Neural cell (in vitro differentiated cells): Measurements from ENCODE around the gene CYBRD1. TPM values are rescaled to one million over a fixed set of nuclear protein-coding genes. Genes with fewer than 3 reads are reported as not detected.

ENCODE experiments used
- H2AFZ ChIP-seq: fragments of 200-600, 300-800 bp; sonication (generic), shearing (Covaris generic); 2 replicates; pipeline ENCODE4 v1.6.0; 2014; ENCODE audit warnings: low read depth, mild to moderate bottlenecking, antibody characterized with exemption, low read length, moderate library complexity
- H3F3A ChIP-seq: fragments of 200-600 bp; shearing (Covaris generic); 2 replicates; pipeline ENCODE4 v1.6.1; 2016; ENCODE audit warnings: mild to moderate bottlenecking, moderate library complexity, mixed read lengths, antibody characterized with exemption, low read length; ENCODE audit not compliant: insufficient read depth, poor library complexity, severe bottlenecking
- H3K27ac ChIP-seq: fragments of 200-600, 300-800 bp; sonication (generic), shearing (Covaris generic); 2 replicates; pipeline ENCODE4 v1.5.1; 2014; ENCODE audit warnings: mild to moderate bottlenecking, low read length, moderate library complexity
- H3K27me3 ChIP-seq: fragments of 300-800, 200-600 bp; sonication (generic), shearing (Covaris generic); 2 replicates; pipeline ENCODE4 v1.6.0; 2014; ENCODE audit warnings: mild to moderate bottlenecking, low read depth, low read length, moderate library complexity; ENCODE audit not compliant: insufficient read depth
- H3K36me3 ChIP-seq: fragments of 300-800, 200-600 bp; sonication (generic), shearing (Covaris generic); 2 replicates; pipeline ENCODE4 v1.5.1; 2014; ENCODE audit warnings: mild to moderate bottlenecking, antibody characterized with exemption, low read length, moderate library complexity; ENCODE audit not compliant: insufficient read depth
- H3K4me2 ChIP-seq: fragments of 300-800, 200-600 bp; sonication (generic), shearing (Covaris generic); 2 replicates; pipeline ENCODE4 v1.6.0; 2014; ENCODE audit warnings: mild to moderate bottlenecking, low read length
- H3K4me3 ChIP-seq: fragments of 300-800, 200-600 bp; sonication (generic), shearing (Covaris generic); 2 replicates; pipeline ENCODE4 v1.5.1; 2014; ENCODE audit warnings: mild to moderate bottlenecking, low read length, moderate library complexity
- H3K79me2 ChIP-seq: fragments of 200-600 bp; shearing (Covaris generic); replicated peaks from 2 replicates; pipeline ENCODE4 v1.6.0; 2014; ENCODE audit warnings: mild to moderate bottlenecking, low read length, moderate library complexity; ENCODE audit not compliant: insufficient read depth
- H3K9ac ChIP-seq: fragments of 300-800, 200-600 bp; sonication (generic), shearing (Covaris generic); 2 replicates; pipeline ENCODE4 v1.6.1; 2016; ENCODE audit warnings: mild to moderate bottlenecking, low read length, mixed read lengths
- H3K9me2 ChIP-seq: fragments of 200-600 bp; shearing (Covaris generic); 2 replicates; pipeline ENCODE4 v1.6.1; 2016; ENCODE audit warnings: mild to moderate bottlenecking, low read length, mixed read lengths; ENCODE audit not compliant: insufficient read depth
- H3K9me3 ChIP-seq: fragments of 200-600, 300-800 bp; sonication (generic), shearing (Covaris generic); 2 replicates; pipeline ENCODE4 v1.6.1; 2016; ENCODE audit warnings: mild to moderate bottlenecking, mixed run types, low read length, moderate library complexity, mixed read lengths
- H4K20me1 ChIP-seq: fragments of 200-600 bp; shearing (Covaris generic); 2 replicates; pipeline ENCODE4 v1.6.1; 2016; ENCODE audit warnings: mild to moderate bottlenecking, mixed run types; ENCODE audit not compliant: insufficient read depth
- EP300 ChIP-seq: fragments of 450-650 bp; conservative IDR thresholded peaks from 2 replicates; pipeline ENCODE4 v1.6.1; 2014; ENCODE audit warnings: antibody characterized with exemption, mild to moderate bottlenecking, moderate library complexity; ENCODE audit not compliant: poor library complexity, severe bottlenecking
- EZH2 ChIP-seq: fragments of 200-600, 300-800 bp; shearing (Covaris generic), sonication (generic); IDR thresholded peaks from 2 replicates; pipeline ENCODE4 v1.6.1; 2014; ENCODE audit warnings: antibody characterized with exemption, low read length, borderline replicate concordance, mild to moderate bottlenecking; ENCODE audit not compliant: insufficient read depth, poor library complexity, severe bottlenecking
- MXI1 ChIP-seq: fragments of 450-650 bp; conservative IDR thresholded peaks from 2 replicates; pipeline ENCODE4 v1.6.1; 2014; ENCODE audit warnings: antibody characterized with exemption, mild to moderate bottlenecking; ENCODE audit not compliant: poor library complexity, severe bottlenecking
- POLR2AphosphoS5 ChIP-seq: IDR thresholded peaks from 2 replicates; pipeline ENCODE4 v1.6.1; 2012
- RAD21 ChIP-seq: fragments of 450-650 bp; conservative IDR thresholded peaks from 2 replicates; pipeline ENCODE4 v1.6.1; 2014; ENCODE audit warnings: antibody characterized with exemption, mild to moderate bottlenecking, moderate library complexity
- SMC3 ChIP-seq: fragments of 450-650 bp; conservative IDR thresholded peaks from 2 replicates; pipeline ENCODE4 v1.6.1; 2014; ENCODE audit warnings: antibody characterized with exemption, mild to moderate bottlenecking, moderate library complexity; ENCODE audit not compliant: poor library complexity
- TAF1 ChIP-seq: IDR thresholded peaks from 2 replicates; pipeline ENCODE4 v1.6.1; 2012; ENCODE audit warnings: low read depth
- polyA plus RNA-seq: library from polyadenylated mRNA; depleted of rRNA; stranded (reverse); fragments of >200 nt; gene quantifications from 2 replicates; pipeline ENCODE4 v1.2.3, GENCODE V29; 2014
- TF ChIP-seq, protein P1 (sequence below): IDR thresholded peaks from 2 replicates; pipeline ENCODE4 v1.6.1; 2012; ENCODE audit warnings: borderline replicate concordance
- TF ChIP-seq, protein P2 (sequence below): fragments of 450-650 bp; IDR thresholded peaks from 2 replicates; pipeline ENCODE4 v1.5.1; 2014; ENCODE audit warnings: antibody characterized with exemption, mild to moderate bottlenecking, moderate library complexity; ENCODE audit not compliant: poor library complexity, severe bottlenecking

The CYBRD1 gene
- polyA plus RNA-seq, 1 donor from 2014 or later, result 0.10 TPM

DNA sequence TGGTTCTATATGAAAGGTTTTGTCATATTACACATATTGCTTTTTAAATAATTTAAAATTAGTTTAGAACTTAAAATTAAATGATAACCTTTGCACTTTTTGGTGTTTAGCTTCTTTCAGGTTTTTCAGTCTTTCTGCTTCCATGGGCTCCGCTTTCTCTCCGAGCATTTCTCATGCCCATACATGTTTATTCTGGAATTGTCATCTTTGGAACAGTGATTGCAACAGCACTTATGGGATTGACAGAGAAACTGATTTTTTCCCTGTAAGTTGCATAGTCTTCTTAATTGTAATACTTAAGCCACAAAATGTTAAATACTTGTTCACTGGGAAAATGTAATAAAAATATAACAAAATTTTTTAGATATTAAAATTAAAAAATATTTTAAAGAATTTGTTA lies 31.0 kb downstream of the CYBRD1 start:
- Histone ChIP-seq H2AFZ (no peak overlapping the region), H3K9me3 (no peaks in the 10 kb centered on the region), H3K4me3 (no peak overlapping the region), H3K27ac (no peak overlapping the region), H3K27me3 (no peaks in the 10 kb centered on the region), H3K4me2 (no peak overlapping the region), H3K79me2 (no peaks in the 10 kb centered on the region), H3F3A (no peaks in the 10 kb centered on the region), H3K9me2 (no peaks in the 10 kb centered on the region), H3K9ac (no peak overlapping the region), H3K36me3 (no peaks in the 10 kb centered on the region), H4K20me1 (no peaks in the 10 kb centered on the region)
- no peak for TF ChIP-seq MXI1
- TF ChIP-seq TAF1, result no peak
- no peak for TF ChIP-seq EP300
- TF ChIP-seq, protein P1, sequence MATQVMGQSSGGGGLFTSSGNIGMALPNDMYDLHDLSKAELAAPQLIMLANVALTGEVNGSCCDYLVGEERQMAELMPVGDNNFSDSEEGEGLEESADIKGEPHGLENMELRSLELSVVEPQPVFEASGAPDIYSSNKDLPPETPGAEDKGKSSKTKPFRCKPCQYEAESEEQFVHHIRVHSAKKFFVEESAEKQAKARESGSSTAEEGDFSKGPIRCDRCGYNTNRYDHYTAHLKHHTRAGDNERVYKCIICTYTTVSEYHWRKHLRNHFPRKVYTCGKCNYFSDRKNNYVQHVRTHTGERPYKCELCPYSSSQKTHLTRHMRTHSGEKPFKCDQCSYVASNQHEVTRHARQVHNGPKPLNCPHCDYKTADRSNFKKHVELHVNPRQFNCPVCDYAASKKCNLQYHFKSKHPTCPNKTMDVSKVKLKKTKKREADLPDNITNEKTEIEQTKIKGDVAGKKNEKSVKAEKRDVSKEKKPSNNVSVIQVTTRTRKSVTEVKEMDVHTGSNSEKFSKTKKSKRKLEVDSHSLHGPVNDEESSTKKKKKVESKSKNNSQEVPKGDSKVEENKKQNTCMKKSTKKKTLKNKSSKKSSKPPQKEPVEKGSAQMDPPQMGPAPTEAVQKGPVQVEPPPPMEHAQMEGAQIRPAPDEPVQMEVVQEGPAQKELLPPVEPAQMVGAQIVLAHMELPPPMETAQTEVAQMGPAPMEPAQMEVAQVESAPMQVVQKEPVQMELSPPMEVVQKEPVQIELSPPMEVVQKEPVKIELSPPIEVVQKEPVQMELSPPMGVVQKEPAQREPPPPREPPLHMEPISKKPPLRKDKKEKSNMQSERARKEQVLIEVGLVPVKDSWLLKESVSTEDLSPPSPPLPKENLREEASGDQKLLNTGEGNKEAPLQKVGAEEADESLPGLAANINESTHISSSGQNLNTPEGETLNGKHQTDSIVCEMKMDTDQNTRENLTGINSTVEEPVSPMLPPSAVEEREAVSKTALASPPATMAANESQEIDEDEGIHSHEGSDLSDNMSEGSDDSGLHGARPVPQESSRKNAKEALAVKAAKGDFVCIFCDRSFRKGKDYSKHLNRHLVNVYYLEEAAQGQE, result no peak
- no peak for TF ChIP-seq POLR2AphosphoS5
- TF ChIP-seq, protein P2, sequence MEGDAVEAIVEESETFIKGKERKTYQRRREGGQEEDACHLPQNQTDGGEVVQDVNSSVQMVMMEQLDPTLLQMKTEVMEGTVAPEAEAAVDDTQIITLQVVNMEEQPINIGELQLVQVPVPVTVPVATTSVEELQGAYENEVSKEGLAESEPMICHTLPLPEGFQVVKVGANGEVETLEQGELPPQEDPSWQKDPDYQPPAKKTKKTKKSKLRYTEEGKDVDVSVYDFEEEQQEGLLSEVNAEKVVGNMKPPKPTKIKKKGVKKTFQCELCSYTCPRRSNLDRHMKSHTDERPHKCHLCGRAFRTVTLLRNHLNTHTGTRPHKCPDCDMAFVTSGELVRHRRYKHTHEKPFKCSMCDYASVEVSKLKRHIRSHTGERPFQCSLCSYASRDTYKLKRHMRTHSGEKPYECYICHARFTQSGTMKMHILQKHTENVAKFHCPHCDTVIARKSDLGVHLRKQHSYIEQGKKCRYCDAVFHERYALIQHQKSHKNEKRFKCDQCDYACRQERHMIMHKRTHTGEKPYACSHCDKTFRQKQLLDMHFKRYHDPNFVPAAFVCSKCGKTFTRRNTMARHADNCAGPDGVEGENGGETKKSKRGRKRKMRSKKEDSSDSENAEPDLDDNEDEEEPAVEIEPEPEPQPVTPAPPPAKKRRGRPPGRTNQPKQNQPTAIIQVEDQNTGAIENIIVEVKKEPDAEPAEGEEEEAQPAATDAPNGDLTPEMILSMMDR, result no peak
- TF ChIP-seq EZH2, result no peak
- no peak for TF ChIP-seq SMC3
- no peak for TF ChIP-seq RAD21

DNA sequence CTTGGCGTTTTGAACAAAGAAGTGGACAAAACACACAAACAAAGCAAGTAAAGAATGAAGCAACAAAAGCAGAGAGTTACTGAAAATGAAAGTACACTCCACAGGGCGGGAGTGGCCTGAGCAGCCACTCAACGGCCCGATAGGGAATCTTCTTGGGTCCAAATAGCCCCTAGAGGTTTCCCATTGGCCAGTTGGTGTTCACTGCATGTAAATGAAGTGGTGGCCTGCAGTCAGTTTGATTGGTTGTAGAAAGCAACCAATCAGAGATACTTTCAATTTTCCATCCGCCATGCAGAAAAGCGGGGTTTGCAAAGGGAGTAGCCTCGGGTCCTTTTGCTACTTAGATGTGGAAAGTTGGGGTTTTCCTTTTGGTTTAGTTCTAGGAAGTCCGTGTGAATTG lies 31.6 kb downstream of the CYBRD1 start:
- Histone ChIP-seq H3K4me3 (no peak overlapping the region), H4K20me1 (no peaks in the 10 kb centered on the region), H3K79me2 (no peaks in the 10 kb centered on the region), H3K9me3 (no peaks in the 10 kb centered on the region), H3F3A (no peaks in the 10 kb centered on the region), H2AFZ (no peak overlapping the region), H3K27me3 (peaks cover 2% of the 10 kb centered on the region), H3K4me2 (no peak overlapping the region), H3K9ac (no peak overlapping the region), H3K9me2 (no peaks in the 10 kb centered on the region), H3K27ac (no peak overlapping the region), H3K36me3 (no peaks in the 10 kb centered on the region)
- no peak for TF ChIP-seq RAD21

DNA sequence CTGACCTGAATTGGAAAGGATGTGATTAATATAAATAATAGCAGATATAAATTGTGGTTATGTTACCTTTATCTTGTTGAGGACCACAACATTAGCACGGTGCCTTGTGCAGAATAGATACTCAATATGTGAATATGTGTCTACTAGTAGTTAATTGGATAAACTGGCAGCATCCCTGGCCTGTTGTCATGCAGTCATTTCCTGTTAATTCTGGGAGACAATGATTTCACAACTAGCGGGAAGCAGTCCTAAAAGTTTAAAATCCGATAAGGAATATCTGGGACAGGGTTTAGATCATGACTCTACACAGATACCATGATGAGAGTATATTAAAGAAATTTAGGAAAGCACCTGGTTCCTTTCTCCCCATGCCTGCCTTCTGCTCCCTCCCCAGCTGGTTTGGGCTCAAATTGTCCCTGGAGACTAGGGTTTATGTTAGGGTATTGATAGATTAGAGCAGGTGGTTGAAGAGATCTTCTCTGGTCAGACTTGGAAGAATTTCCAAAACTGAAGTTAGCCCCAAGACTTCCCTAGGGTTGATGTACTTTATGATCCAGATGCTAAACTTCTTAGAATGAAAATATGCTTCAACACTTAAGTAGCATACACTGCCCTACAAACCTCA lies 32.8 kb downstream of the CYBRD1 start:
- Histone ChIP-seq H3K36me3 (no peaks in the 10 kb centered on the region), H4K20me1 (no peaks in the 10 kb centered on the region), H2AFZ (no peak overlapping the region), H3K9me3 (no peaks in the 10 kb centered on the region), H3K79me2 (no peaks in the 10 kb centered on the region), H3F3A (no peaks in the 10 kb centered on the region), H3K4me3 (no peak overlapping the region), H3K9ac (no peak overlapping the region), H3K27me3 (peaks cover 6% of the 10 kb centered on the region), H3K9me2 (no peaks in the 10 kb centered on the region), H3K4me2 (no peak overlapping the region), H3K27ac (no peak overlapping the region)
- TF ChIP-seq SMC3 (no peak), POLR2AphosphoS5 (no peak), EZH2 (no peak)
- TF ChIP-seq, protein P2, result no peak
- TF ChIP-seq, protein P1, result no peak
